ENCODE measurements around the gene PVALB. TPM values are rescaled to one million over a fixed set of nuclear protein-coding genes. Genes with fewer than 3 reads are reported as not detected.

The PVALB gene
- total RNA-seq, 1 experiment from 2014 or later: not detected

- no peaks in the 10 kb centered on the region for H3K4me1 ChIP-seq (ENCODE audit: control insufficient read depth in 1 of 2, insufficient read depth in 2 of 2, low read length in 2 of 2)
- CTCF ChIA-PET: no interaction called here
- POLR2A ChIA-PET: no interaction called here
- H3K4me2 ChIP-seq (ENCODE audit: low read length): no peak overlapping the region
- H3K9me2 ChIP-seq (ENCODE audit: insufficient read depth): no peaks in the 10 kb centered on the region
- DNase-seq (ENCODE audit: low read depth, low spot score): no peak
- no peaks in the 10 kb centered on the region for H3K9me3 ChIP-seq (ENCODE audit: control insufficient read depth in 1 of 2, insufficient read depth in 1 of 2, low read depth in 1 of 2, low read length in 2 of 2)
- intact Hi-C loops (cut with micrococcal nuclease): no loop called here
- no peak overlapping the region for H3K9ac ChIP-seq (ENCODE audit: low read length)
- no peak overlapping the region for H3K27ac ChIP-seq (ENCODE audit: low read depth, low read length)
- H2AFZ ChIP-seq (ENCODE audit: low read depth, low read length, poor library complexity, severe bottlenecking): no peak overlapping the region
- no peak overlapping the region for H3K4me3 ChIP-seq (replicated peaks in 1 of 2; ENCODE audit: low read depth in 1 of 2, low read length in 2 of 2)
- RAD21 ChIA-PET (ENCODE audit: low non-redundant PET in 1 of 2, low total read pairs in 2 of 2, uncharacterized antibody in 2 of 2, unreplicated experiment in 2 of 2): no interaction called here
- ATAC-seq: no peak
- TF ChIP-seq FOSL1 (IDR thresholded peaks at IDR 0.05; ENCODE audit: low read depth) (no peak), YY1 (IDR thresholded peaks at IDR 0.05; ENCODE audit: extremely low read depth, insufficient replicate concordance, low read depth, low read length) (no peak), POLR2AphosphoS5 (IDR thresholded peaks at IDR 0.05; ENCODE audit: low read depth, low read length) (no peak), SIN3A (IDR thresholded peaks at IDR 0.05; ENCODE audit: low read depth) (no peak), JUND (IDR thresholded peaks at IDR 0.05) (no peak), SRF (IDR thresholded peaks at IDR 0.05; ENCODE audit: low read depth) (no peak), CEBPB (IDR thresholded peaks at IDR 0.05; ENCODE audit: low read depth) (no peak), TCF7L2 (IDR thresholded peaks at IDR 0.05; ENCODE audit: borderline replicate concordance, extremely low read depth, insufficient read depth, insufficient read length) (no peak), EZH2 (IDR thresholded peaks at IDR 0.05) (no peak), ELF1 (IDR thresholded peaks at IDR 0.05; ENCODE audit: borderline replicate concordance, low read depth) (no peak), ATF3 (IDR thresholded peaks at IDR 0.05) (no peak), REST (IDR thresholded peaks at IDR 0.05; ENCODE audit: low read depth) (no peak), EGR1 (IDR thresholded peaks at IDR 0.05; ENCODE audit: low read depth) (no peak), POLR2A (IDR thresholded peaks at IDR 0.05; ENCODE audit: borderline replicate concordance, extremely low read depth, insufficient read depth, insufficient read length) (no peak), CTCF (IDR thresholded peaks at IDR 0.05 in 2 of 3, conservative IDR thresholded peaks at IDR 0.05 in 1 of 3; ENCODE audit: borderline replicate concordance in 1 of 3, insufficient read depth in 1 of 3, low read depth in 2 of 3, low read length in 2 of 3) (no peak), CBX3 (IDR thresholded peaks at IDR 0.05; ENCODE audit: low read depth) (no peak)
- TF ChIP-seq, protein P1, sequence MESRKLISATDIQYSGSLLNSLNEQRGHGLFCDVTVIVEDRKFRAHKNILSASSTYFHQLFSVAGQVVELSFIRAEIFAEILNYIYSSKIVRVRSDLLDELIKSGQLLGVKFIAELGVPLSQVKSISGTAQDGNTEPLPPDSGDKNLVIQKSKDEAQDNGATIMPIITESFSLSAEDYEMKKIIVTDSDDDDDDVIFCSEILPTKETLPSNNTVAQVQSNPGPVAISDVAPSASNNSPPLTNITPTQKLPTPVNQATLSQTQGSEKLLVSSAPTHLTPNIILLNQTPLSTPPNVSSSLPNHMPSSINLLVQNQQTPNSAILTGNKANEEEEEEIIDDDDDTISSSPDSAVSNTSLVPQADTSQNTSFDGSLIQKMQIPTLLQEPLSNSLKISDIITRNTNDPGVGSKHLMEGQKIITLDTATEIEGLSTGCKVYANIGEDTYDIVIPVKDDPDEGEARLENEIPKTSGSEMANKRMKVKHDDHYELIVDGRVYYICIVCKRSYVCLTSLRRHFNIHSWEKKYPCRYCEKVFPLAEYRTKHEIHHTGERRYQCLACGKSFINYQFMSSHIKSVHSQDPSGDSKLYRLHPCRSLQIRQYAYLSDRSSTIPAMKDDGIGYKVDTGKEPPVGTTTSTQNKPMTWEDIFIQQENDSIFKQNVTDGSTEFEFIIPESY (IDR thresholded peaks at IDR 0.05; ENCODE audit: extremely low read depth, insufficient replicate concordance, low read length): no peak
- TF ChIP-seq, protein P2, sequence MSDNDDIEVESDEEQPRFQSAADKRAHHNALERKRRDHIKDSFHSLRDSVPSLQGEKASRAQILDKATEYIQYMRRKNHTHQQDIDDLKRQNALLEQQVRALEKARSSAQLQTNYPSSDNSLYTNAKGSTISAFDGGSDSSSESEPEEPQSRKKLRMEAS (IDR thresholded peaks at IDR 0.05): no peak
- no peaks in the 10 kb centered on the region for H3K36me3 ChIP-seq (ENCODE audit: control insufficient read depth in 1 of 2, insufficient read depth in 2 of 2, low read length in 2 of 2)
- no peaks in the 10 kb centered on the region for H3K79me2 ChIP-seq (ENCODE audit: insufficient read depth, low read length)
- BruUV-seq (replicated peaks): no TSS peak
- no peaks in the 10 kb centered on the region for H4K20me1 ChIP-seq (ENCODE audit: insufficient read depth)
- H3K27me3 ChIP-seq (ENCODE audit: insufficient read depth, low read length): peaks cover 4% of the 10 kb centered on the region; the same call in 1 of the 2 replicates
Measured at GRCh38 chr22:36797911-36798673, 18.7 kb downstream of the PVALB start.

All from HCT116 (cell line).